IMR-90 (cell line): ENCODE results near the gene TAF11L6. TPM values are rescaled to one million over a fixed set of nuclear protein-coding genes. Genes with fewer than 3 reads are reported as not detected.

Experiments
- ATAC-seq: fragments of 200-7000 bp; cut with Tn5 transposase; 2 replicates; pipeline ENCODE4 v1.9.1; 2020; ENCODE audit warnings: low read depth, mild to moderate bottlenecking, moderate library complexity
- BruUV-seq: library from RNA; stranded (reverse); fragments of 400-500 nt; replicated peaks from 2 replicates; lab custom pipeline; 2021; lab: Mats Ljungman, UMichigan
- CTCF ChIA-PET: fragments of 300-600 bp; formaldehyde crosslinking; extraction: SDS; loops from one replicate; lab custom pipeline; 2021; ENCODE audit warnings: antibody characterized with exemption; lab: Yijun Ruan, JAX
- POLR2A ChIA-PET: fragments of 300-600 bp; sonication (Branson Sonifier 250); formaldehyde crosslinking; loops from one replicate; lab custom pipeline; 2022; ENCODE audit warnings: antibody characterized with exemption; ENCODE audit not compliant: unreplicated experiment; lab: Charles Lee
- DNase-seq: peaks from one replicate; pipeline ENCODE4 v3.0.0; 2013
- H2AFZ ChIP-seq: replicated peaks from 2 replicates; pipeline ENCODE3; 2013; ENCODE audit warnings: low read length, mild to moderate bottlenecking; ENCODE audit not compliant: poor library complexity
- H2AK5ac ChIP-seq: 2 replicates; pipeline ENCODE4 v1.6.1; 2013; ENCODE audit warnings: low read depth, low read length, inconsistent platforms
- H2AK9ac ChIP-seq: replicated peaks from 2 replicates; pipeline ENCODE3; 2013; ENCODE audit warnings: mild to moderate bottlenecking, low read depth, low read length, moderate library complexity; ENCODE audit not compliant: poor library complexity
- H2BK120ac ChIP-seq: 2 replicates; pipeline ENCODE4 v1.6.1; 2013; ENCODE audit warnings: low read depth, low read length, inconsistent platforms
- H2BK15ac ChIP-seq: 3 replicates; pipeline ENCODE4 v1.6.1; 2013; ENCODE audit warnings: low read depth, low read length, inconsistent platforms
- H2BK20ac ChIP-seq: 2 replicates; pipeline ENCODE4 v1.6.1; 2013; ENCODE audit warnings: low read depth, mild to moderate bottlenecking, inconsistent platforms, low read length, moderate library complexity
- H2BK5ac ChIP-seq: 2 replicates; pipeline ENCODE4 v1.6.1; 2013; ENCODE audit warnings: mild to moderate bottlenecking, low read depth, low read length, inconsistent platforms; ENCODE audit not compliant: poor library complexity, severe bottlenecking
- H3K14ac ChIP-seq: replicated peaks from 2 replicates; pipeline ENCODE4 v1.6.1; 2013; ENCODE audit warnings: low read depth, low read length, inconsistent platforms
- H3K18ac ChIP-seq: 2 replicates; pipeline ENCODE4 v1.6.1; 2013; ENCODE audit warnings: low read depth, low read length, control low read depth
- H3K23ac ChIP-seq: 2 replicates; pipeline ENCODE4 v1.6.1; 2013; ENCODE audit warnings: low read depth, low read length, inconsistent platforms
- H3K27ac ChIP-seq: 2 replicates; pipeline ENCODE4 v1.5.1; 2013; ENCODE audit warnings: mild to moderate bottlenecking, control low read depth, low read length; ENCODE audit not compliant: insufficient read depth
- H3K27me3 ChIP-seq: 2 replicates; pipeline ENCODE4 v1.6.1; 2013; ENCODE audit warnings: low read length; ENCODE audit not compliant: control insufficient read depth, insufficient read depth
- H3K36me3 ChIP-seq: 2 replicates; pipeline ENCODE4 v1.6.1; 2013; ENCODE audit warnings: low read length, mixed read lengths; ENCODE audit not compliant: control insufficient read depth, insufficient read depth
- H3K4ac ChIP-seq: 2 replicates; pipeline ENCODE4 v1.6.1; 2013; ENCODE audit warnings: low read depth, low read length, inconsistent platforms
- H3K4me1 ChIP-seq: 2 replicates; pipeline ENCODE4 v1.6.1; 2013; ENCODE audit warnings: low read length, mixed read lengths; ENCODE audit not compliant: control insufficient read depth, insufficient read depth
- H3K4me2 ChIP-seq: 2 replicates; pipeline ENCODE4 v1.6.1; 2013; ENCODE audit warnings: low read depth, mild to moderate bottlenecking, control low read depth, low read length, moderate library complexity
- H3K4me3 ChIP-seq: 2 replicates; pipeline ENCODE4 v1.5.1; 2013; ENCODE audit warnings: low read depth, mild to moderate bottlenecking, control low read depth, low read length, moderate library complexity; ENCODE audit not compliant: insufficient read depth
- H3K56ac ChIP-seq: 2 replicates; pipeline ENCODE4 v1.6.1; 2013; ENCODE audit warnings: low read length, inconsistent platforms; ENCODE audit not compliant: insufficient read depth; ENCODE audit errors: extremely low read depth
- H3K79me1 ChIP-seq, 2 experiments: 2 replicates each; pipeline ENCODE4 v1.6.1; 2013; ENCODE audit warnings: low read length in 2 of 2, inconsistent platforms in 1 of 2, low read depth in 1 of 2
- H3K9ac ChIP-seq: 2 replicates; pipeline ENCODE4 v1.6.1; 2013; ENCODE audit warnings: low read depth, low read length, control low read depth
- H3K9me1 ChIP-seq: 2 replicates; pipeline ENCODE4 v1.6.1; 2013; ENCODE audit warnings: low read length, inconsistent platforms; ENCODE audit not compliant: insufficient read depth
- H3K9me3 ChIP-seq: 2 replicates; pipeline ENCODE4 v1.6.1; 2013; ENCODE audit warnings: low read length; ENCODE audit not compliant: control insufficient read depth, insufficient read depth
- H4K20me1 ChIP-seq: 2 replicates; pipeline ENCODE4 v1.6.1; 2013; ENCODE audit warnings: low read length, inconsistent platforms; ENCODE audit not compliant: insufficient read depth
- H4K5ac ChIP-seq: 2 replicates; pipeline ENCODE4 v1.6.1; 2013; ENCODE audit warnings: mild to moderate bottlenecking, low read depth, low read length, control low read depth
- H4K8ac ChIP-seq, 2 experiments: 2 replicates each; pipeline ENCODE4 v1.6.1; 2013; ENCODE audit warnings: low read depth in 2 of 2, low read length in 2 of 2, control low read depth in 1 of 2, inconsistent platforms in 1 of 2
- H4K91ac ChIP-seq: 2 replicates; pipeline ENCODE4 v1.6.1; 2013; ENCODE audit warnings: low read depth, low read length, inconsistent platforms; ENCODE audit not compliant: insufficient read depth
- BHLHE40 ChIP-seq: fragments of 150-350 bp; IDR thresholded peaks from 2 replicates; pipeline ENCODE4 v1.6.1; 2016; ENCODE audit warnings: mild to moderate bottlenecking, low read depth, low read length
- FOS ChIP-seq: fragments of 150-350 bp; IDR thresholded peaks from 2 replicates; pipeline ENCODE4 v1.6.1; 2016; ENCODE audit warnings: low read depth, low read length
- MXI1 ChIP-seq: IDR thresholded peaks from 2 replicates; pipeline ENCODE4 v1.6.1; 2012; ENCODE audit warnings: low read depth, mild to moderate bottlenecking, low read length, moderate library complexity, borderline replicate concordance
- POLR2A ChIP-seq: IDR thresholded peaks from 2 replicates; pipeline ENCODE4 v1.6.1; 2012; ENCODE audit warnings: mild to moderate bottlenecking, low read depth, low read length
- RCOR1 ChIP-seq: IDR thresholded peaks from 2 replicates; pipeline ENCODE4 v1.6.1; 2012; ENCODE audit warnings: mild to moderate bottlenecking, low read length, improper control_type of control experiment; ENCODE audit not compliant: insufficient replicate concordance
- SMC3 ChIP-seq: fragments of 150-350 bp; IDR thresholded peaks from 2 replicates; pipeline ENCODE4 v1.6.1; 2016; ENCODE audit warnings: low read depth, mild to moderate bottlenecking, antibody characterized with exemption, low read length, moderate library complexity
- WGBS, 2 experiments: methylation state at CpG; one replicate each; pipeline versions ENCODE4 v1.1.5 to v1.1.7; 2013; ENCODE audit warnings: missing lambda C conversion rate in 2 of 2; ENCODE audit not compliant: insufficient read length in 1 of 2; ENCODE audit errors: extremely low coverage in 2 of 2; 5-methylcytosine and 5-hydroxymethylcytosine counted together
- dilution Hi-C: fragments of 300-500 bp; cut with HindIII; formaldehyde crosslinking; loops from one replicate; pipeline ENCODE4 v1.14.3; 2018; ENCODE audit warnings: low sequenced_read_pairs; ENCODE audit not compliant: unreplicated experiment
- in situ Hi-C: fragments of 300-500 bp; cut with MboI; formaldehyde crosslinking; loops from 3 replicates; pipeline ENCODE4 v1.14.3; 2019; ENCODE audit warnings: low sequenced_read_pairs, inconsistent platforms, mixed read lengths
- intact Hi-C: fragments of 100-400 bp; cut with micrococcal nuclease; formaldehyde crosslinking; loops from 2 replicates; pipeline ENCODE4 v1.10.0; 2022
- polyA plus RNA-seq, 3 experiments: library from polyadenylated mRNA; depleted of rRNA; stranded (reverse); fragments of >200 nt; gene quantifications; 2 replicates each; pipeline ENCODE4 v1.2.3, GENCODE V29; 2012; ENCODE audit warnings: low replicate concordance in 1 of 3
- total RNA-seq: library from RNA; depleted of rRNA; stranded (reverse); fragments of >200 nt; gene quantifications from 2 replicates; pipeline ENCODE4 v1.2.3, GENCODE V29; 2012
- TF ChIP-seq, protein P1 (sequence below): fragments of 150-350 bp; IDR thresholded peaks from 2 replicates; pipeline ENCODE4 v1.6.1; 2017; ENCODE audit warnings: mild to moderate bottlenecking, antibody characterized with exemption, low read length, low read depth
- TF ChIP-seq, protein P2 (sequence below): conservative IDR thresholded peaks from 2 replicates; pipeline ENCODE4 v1.5.1; 2012; ENCODE audit warnings: mild to moderate bottlenecking, low read depth, low read length, improper control_type of control experiment
- TF ChIP-seq, protein P3 (sequence below): fragments of 150-350 bp; IDR thresholded peaks from 2 replicates; pipeline ENCODE4 v1.6.1; 2016; ENCODE audit warnings: low read depth, mild to moderate bottlenecking, low read length, moderate library complexity, borderline replicate concordance

The TAF11L6 gene
- total and polyA plus RNA-seq, 2 of the 4 experiments (the other 2 are of a cell fraction): not detected

DNA sequence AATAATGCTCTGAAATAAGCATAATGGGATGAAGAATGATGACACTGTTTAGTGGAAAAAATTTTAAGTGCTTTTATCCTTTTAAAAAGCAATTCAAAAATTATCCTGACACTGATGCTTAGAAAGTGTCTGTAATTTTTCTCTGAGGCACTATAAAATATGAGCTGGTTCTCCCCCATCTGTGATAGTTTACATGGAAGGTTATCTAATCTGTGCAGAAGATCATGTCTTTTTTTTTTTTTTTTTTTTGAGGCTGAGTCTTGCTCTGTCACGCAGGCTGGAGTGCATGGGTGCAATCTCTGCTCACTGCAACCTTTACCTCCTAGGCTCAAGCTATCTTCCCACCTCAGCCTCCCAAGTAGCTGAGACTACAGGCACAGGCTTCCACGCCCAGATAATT lies 45.7 kb upstream of the TAF11L6 start:
- no peak overlapping the region for H2BK20ac ChIP-seq
- H4K5ac ChIP-seq: no peak overlapping the region
- no peak overlapping the region for H3K4me3 ChIP-seq
- H2BK15ac ChIP-seq: no peak overlapping the region
- peaks cover 4% of the 10 kb centered on the region for H3K27me3 ChIP-seq
- no peak overlapping the region for H3K4ac ChIP-seq
- ChIA-PET POLR2A (no interaction called here), CTCF (no interaction called here)
- no peak overlapping the region for H3K27ac ChIP-seq
- no peak overlapping the region for H2BK5ac ChIP-seq
- H3K9ac ChIP-seq: no peak overlapping the region
- ATAC-seq (no peak), DNase-seq (no peak)
- H2AK9ac ChIP-seq: no peak overlapping the region
- no peak overlapping the region for H4K91ac ChIP-seq
- H2AK5ac ChIP-seq: no peak overlapping the region
- intact Hi-C loops: no loop called here
- H3K56ac ChIP-seq: no peak overlapping the region
- no peak overlapping the region for H2BK120ac ChIP-seq
- no peaks in the 10 kb centered on the region for H3K79me1 ChIP-seq
- H3K4me1 ChIP-seq: no peaks in the 10 kb centered on the region
- no peaks in the 10 kb centered on the region for H3K36me3 ChIP-seq
- in situ Hi-C loops: no loop called here
- H2AFZ ChIP-seq: no peak overlapping the region
- H3K9me3 ChIP-seq: no peaks in the 10 kb centered on the region
- no TSS peak for BruUV-seq
- no peak overlapping the region for H3K4me2 ChIP-seq
- dilution Hi-C loops: no loop called here
- TF ChIP-seq RCOR1 (no peak), POLR2A (no peak), MXI1 (no peak), BHLHE40 (no peak), FOS (no peak), SMC3 (no peak)
- TF ChIP-seq, protein P1, sequence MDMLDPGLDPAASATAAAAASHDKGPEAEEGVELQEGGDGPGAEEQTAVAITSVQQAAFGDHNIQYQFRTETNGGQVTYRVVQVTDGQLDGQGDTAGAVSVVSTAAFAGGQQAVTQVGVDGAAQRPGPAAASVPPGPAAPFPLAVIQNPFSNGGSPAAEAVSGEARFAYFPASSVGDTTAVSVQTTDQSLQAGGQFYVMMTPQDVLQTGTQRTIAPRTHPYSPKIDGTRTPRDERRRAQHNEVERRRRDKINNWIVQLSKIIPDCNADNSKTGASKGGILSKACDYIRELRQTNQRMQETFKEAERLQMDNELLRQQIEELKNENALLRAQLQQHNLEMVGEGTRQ: no peak
- TF ChIP-seq, protein P2, sequence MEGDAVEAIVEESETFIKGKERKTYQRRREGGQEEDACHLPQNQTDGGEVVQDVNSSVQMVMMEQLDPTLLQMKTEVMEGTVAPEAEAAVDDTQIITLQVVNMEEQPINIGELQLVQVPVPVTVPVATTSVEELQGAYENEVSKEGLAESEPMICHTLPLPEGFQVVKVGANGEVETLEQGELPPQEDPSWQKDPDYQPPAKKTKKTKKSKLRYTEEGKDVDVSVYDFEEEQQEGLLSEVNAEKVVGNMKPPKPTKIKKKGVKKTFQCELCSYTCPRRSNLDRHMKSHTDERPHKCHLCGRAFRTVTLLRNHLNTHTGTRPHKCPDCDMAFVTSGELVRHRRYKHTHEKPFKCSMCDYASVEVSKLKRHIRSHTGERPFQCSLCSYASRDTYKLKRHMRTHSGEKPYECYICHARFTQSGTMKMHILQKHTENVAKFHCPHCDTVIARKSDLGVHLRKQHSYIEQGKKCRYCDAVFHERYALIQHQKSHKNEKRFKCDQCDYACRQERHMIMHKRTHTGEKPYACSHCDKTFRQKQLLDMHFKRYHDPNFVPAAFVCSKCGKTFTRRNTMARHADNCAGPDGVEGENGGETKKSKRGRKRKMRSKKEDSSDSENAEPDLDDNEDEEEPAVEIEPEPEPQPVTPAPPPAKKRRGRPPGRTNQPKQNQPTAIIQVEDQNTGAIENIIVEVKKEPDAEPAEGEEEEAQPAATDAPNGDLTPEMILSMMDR: no peak
- TF ChIP-seq, protein P3, sequence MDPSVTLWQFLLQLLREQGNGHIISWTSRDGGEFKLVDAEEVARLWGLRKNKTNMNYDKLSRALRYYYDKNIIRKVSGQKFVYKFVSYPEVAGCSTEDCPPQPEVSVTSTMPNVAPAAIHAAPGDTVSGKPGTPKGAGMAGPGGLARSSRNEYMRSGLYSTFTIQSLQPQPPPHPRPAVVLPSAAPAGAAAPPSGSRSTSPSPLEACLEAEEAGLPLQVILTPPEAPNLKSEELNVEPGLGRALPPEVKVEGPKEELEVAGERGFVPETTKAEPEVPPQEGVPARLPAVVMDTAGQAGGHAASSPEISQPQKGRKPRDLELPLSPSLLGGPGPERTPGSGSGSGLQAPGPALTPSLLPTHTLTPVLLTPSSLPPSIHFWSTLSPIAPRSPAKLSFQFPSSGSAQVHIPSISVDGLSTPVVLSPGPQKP: no peak
- no CpG with 5 or more reads among the region's 2 CpGs for WGBS, 2 experiments
- H4K8ac ChIP-seq: no peak overlapping the region
- H3K23ac ChIP-seq: no peak overlapping the region
- no peak overlapping the region for H3K18ac ChIP-seq
- no peaks in the 10 kb centered on the region for H4K20me1 ChIP-seq
- H3K9me1 ChIP-seq: no peaks in the 10 kb centered on the region
- H3K14ac ChIP-seq: no peak overlapping the region
